ENCODE measurements around the gene CKAP2.
"Not testable (repeated sequence)": the region's sequence is repeated elsewhere in the genome, so short reads cannot be mapped to it uniquely, and the experiment has no call there.

GRCh38 chr13:52497979-52498378 lies 42.7 kb downstream of the CKAP2 start:
- TF ChIP-seq ZNF274 (IDR thresholded peaks at IDR 0.05; ENCODE audit: low read depth, low read length); SUZ12 (IDR thresholded peaks at IDR 0.05; ENCODE audit: extremely low read depth, insufficient read depth, insufficient read length); YY1 (IDR thresholded peaks at IDR 0.05; ENCODE audit: insufficient read depth, insufficient read length): not testable (repeated sequence)
